ENCODE results near the gene MARCKSL1.
A peak's percentile ranks its signal among the peaks of the same experiment; 100 is the strongest.
"Not testable (repeated sequence)": the region's sequence is repeated elsewhere in the genome, so short reads cannot be mapped to it uniquely, and the experiment has no call there.

MARCKSL1 gene, protein sequence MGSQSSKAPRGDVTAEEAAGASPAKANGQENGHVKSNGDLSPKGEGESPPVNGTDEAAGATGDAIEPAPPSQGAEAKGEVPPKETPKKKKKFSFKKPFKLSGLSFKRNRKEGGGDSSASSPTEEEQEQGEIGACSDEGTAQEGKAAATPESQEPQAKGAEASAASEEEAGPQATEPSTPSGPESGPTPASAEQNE

DNA sequence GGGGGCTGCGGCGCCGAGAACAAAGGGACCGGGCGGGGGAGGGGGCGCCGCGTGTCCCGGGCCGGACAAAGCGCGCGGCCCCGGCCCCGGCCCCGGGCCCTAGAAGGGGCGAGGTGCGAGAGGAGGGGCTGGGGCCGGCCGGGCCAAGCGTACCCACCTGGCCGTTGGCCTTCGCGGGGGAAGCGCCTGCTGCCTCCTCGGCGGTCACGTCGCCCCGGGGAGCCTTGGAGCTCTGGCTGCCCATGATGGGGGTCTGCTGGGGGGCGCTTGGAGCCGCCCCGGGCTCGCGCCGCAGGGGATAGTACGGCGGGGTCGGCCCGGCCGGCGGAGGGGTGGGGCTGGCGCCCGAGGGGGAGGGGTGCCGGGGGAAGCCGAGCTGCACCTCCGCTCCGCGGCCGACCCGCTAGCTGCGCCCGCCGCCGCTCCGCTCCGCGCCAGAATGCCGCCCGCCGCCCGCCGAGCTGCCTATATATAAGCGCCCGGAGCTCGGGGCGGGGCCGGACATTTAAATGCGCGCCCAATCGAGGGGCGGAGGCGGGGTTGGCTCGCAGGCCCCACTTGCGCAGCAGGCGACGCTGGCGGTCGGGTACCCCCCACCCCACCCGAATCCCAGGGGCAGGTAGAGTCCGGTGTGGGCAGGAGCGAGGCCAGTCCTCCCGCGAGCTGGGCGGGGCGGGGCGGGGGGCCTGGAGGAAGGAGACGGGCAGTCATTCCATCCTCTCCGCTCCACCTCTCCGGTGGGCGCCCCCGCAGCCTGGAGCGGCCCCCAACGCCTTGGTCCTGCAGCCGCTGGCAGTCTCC, at the start of gene MARCKSL1:
Gene MARCKSL1, minus strand, starts transcription at position 444 of the 801 bp plus-strand sequence. Its CDS starts 200 bp downstream, at position 244.
- DNase-seq, result peak; percentile 93

DNA sequence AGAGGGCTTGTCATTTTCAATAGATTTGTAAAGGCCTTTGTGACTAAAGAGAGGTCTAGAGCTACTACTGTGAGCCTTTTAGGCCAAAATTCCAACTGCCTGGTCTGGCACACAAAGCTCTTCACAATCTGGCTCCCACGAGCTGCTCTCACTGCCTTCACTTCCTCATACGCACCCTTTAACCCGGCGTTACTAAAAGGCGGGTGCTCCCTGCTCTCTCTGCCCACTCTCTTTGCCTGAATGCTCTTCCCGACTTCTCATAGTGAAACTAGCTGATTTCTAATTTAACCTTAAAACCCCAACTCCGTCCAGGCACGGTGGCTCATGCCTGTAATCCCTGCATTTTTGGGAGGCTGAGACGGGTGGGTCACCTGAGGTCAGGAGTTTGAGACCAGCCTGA, 44.0 kb upstream of the MARCKSL1 start:
- no peak for DNase-seq

- no peak for DNase-seq
These were observed 41.6 kb upstream of the MARCKSL1 start for GRCh38 chr1:32377541-32378220.

DNA sequence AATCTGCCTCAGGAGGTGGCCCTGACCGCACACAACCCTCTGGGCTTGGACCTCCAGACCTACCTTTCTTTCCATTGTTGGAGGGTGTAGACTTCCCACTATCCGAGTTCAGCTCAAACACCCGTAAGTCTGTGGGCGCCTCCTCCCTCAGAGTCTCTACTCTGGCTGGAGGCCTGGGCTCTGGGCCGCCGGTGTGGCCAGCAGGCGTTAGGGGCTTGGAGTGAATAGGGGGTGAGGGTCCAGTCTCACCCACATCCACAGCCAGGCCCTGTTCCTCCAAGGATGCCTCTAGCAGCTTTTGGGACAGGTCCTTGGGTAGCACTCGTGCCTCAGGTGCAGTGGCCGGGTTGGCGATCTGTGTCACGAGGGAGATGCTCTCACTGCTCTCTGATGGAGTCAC, 40.2 kb upstream of the MARCKSL1 start:
- no peak for DNase-seq

- no peak for DNase-seq
These were observed 38.1 kb upstream of the MARCKSL1 start for GRCh38 chr1:32373996-32374592.

GRCh38 chr1:32372149-32372756, 36.2 kb upstream of the MARCKSL1 start:
- no peak for DNase-seq

GRCh38 chr1:32367912-32368635, 32.0 kb upstream of the MARCKSL1 start:
- no peak for DNase-seq

DNA sequence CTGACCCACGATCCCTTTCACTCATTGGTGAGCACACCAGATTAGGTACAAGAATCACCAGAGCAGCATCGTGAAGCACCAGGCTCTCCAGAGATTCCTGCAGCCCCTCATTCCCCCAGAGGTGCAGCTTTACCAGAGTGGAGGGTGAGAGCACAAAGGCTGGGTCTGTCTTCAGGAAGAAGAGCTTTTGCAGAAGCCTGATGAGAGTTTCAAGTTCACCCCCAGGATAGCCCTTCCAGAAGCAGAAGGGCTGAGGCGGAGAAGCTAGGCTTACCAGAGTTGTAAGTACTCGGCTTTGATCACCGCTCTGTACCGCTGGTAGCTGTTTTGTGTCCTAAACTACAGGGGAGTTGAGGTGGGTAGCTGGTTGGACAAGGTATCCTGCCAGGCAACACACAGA, 29.4 kb upstream of the MARCKSL1 start:
- no peak for DNase-seq

DNA sequence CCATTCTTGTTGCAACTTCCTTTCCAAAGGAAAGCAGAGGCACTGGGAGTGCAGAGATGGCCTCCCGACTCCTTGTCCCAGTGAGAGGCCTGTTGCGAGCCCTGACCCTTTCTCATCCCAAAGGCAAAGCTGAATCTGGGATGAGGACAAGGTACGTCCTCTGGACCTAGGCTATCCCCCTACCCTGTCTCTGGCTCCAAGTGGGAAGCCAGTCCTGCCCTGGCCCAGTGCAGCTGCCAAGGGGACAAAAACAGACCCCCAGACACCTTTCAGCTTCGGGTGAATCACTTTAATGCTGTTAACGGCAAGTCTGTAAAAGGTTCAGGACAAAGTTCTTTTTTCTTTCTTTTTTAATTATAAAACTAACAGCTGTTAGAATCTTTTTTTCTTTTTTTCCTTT, 28.8 kb upstream of the MARCKSL1 start:
- DNase-seq, result no peak

GRCh38 chr1:32363713-32364112, 27.7 kb upstream of the MARCKSL1 start:
- DNase-seq, result no peak

- DNase-seq, result no peak
These were observed 26.7 kb upstream of the MARCKSL1 start, which contains the start of the genes FAM229A and TSSK3 for GRCh38 chr1:32362474-32363313. Gene FAM229A (minus strand): TSS chr1:32362485. CDS start chr1:32362091, 394 bp downstream. Gene TSSK3 (plus strand): TSS chr1:32362539. CDS start chr1:32362702, 163 bp downstream.

GRCh38 chr1:32361674-32362473, 25.8 kb upstream of the MARCKSL1 start:
- DNase-seq, result peak; percentile 56

DNA sequence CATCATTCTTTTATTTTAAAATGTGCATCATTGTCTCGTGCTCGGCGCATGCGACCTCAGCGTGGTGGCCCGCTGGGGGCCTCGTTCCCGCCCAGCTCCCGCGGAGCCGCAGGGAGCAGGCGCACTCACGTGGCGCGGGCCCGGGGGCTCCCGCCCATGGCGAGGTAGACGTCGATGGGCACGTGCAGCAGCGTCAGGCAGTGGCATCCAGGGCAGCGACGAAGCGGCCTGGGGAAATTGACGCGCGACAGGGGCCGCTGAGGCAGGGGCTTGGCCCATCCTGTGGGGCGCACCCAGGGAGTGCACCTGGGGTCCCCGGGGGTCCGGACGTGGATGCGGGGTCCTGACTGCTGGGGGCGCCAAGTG, 25.3 kb upstream of the MARCKSL1 start:
- DNase-seq, result no peak

DNA sequence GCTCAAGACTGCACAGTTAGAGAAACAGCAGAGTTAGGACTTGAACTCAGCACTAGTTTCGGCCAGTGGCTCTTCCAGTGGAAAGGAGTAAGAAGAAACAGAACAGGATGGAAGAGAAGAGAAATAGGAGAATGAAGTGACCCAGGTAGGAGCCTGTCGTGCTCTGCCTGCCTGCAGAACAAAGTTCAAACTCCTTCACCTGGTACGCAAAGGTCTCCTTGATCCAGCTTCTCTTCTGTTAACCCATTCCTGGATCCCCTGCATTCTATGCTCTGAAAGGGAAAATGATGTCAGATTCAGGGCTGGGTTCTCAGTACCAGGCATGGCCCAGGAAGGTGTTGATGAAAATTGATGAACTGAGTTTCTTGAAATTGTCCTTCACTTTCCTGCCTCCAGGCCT, 22.4 kb upstream of the MARCKSL1 start:
- DNase-seq, result no peak

DNA sequence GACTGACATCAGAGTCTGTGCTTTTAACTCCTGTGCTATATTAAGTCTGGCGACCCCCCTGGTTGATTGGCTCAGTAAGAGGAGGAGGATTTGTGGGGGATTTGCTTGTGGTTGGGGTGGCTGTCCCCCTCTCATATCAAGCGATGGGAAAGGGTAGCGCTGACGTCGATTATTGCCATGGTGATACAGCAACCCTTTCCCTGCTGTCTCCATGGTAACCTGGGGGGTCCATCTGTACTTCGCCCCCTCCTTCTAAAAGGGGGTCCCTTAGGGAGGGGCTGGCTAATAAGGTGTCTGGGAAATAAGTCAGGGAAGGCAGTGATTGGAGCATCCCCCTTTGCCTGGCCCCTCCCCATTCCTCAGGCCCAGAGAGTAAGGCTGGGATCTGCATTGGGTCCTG, 21.6 kb upstream of the MARCKSL1 start:
- DNase-seq, result no peak

- DNase-seq, result no peak
These were observed 20.4 kb upstream of the MARCKSL1 start for GRCh38 chr1:32356478-32356877.

DNA sequence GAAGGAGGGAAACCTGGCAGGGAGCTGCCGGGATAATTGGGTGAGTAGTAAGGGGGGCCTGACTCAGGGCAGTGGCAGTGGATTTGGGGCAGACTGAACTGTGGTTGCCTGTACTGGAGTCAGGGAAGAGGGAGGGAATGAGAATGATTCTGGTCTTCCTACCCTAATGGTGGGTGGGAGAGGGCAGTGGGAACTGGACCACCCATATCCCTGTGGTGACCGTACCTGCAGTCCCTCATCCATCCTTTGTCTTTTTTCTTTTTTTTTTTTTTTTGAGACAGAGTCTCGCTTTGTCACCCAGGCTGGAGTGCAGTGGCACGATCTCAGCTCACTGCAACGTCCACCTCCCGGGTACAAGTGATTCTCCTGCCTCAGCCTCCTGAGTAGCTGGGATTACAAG, 19.7 kb upstream of the MARCKSL1 start:
- not testable (repeated sequence) for DNase-seq

GRCh38 chr1:32353886-32354570, 18.0 kb upstream of the MARCKSL1 start:
- no peak for DNase-seq

GRCh38 chr1:32353431-32353830, 17.4 kb upstream of the MARCKSL1 start:
- DNase-seq, result no peak

Measured in midbrain (tissue), 1 donor.